Measurements from ENCODE around the gene DLG1. TPM values are rescaled to one million over a fixed set of nuclear protein-coding genes. Genes with fewer than 3 reads are reported as not detected.
A peak's percentile ranks its signal among the peaks of the same experiment; 100 is the strongest.

The DLG1 gene
- total and polyA plus RNA-seq, 2 of the 4 experiments (the other 2 are of a cell fraction), result 21.2 to 57.7 TPM

DNA sequence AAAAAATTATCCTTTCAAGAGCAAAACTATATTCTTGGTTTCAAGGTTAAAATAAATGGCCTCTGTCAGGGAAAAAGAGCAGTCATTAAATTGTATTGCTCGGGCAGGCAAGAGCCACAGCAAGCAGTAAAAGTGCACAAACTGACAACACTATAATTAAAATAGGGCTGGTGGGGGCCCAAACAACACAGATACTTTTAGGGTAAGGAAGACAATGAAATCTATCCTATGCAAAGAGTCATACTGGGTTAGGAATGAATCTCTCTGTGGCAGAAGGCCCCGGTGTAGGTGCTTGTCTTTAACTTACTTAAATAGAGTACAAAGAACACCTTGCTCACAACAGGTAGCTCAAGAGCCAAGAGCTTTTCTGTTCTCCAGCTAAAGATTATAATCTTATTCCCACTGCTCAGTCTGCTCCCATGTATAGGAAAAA is 94.7 kb downstream of the DLG1 start:
- no TSS peak for BruUV-seq (replicated peaks)
- Histone ChIP-seq H4K20me1 (ENCODE audit: insufficient read depth, low read length) (peaks cover 46% of the 10 kb centered on the region), H2AFZ (replicated peaks; ENCODE audit: low read length, poor library complexity) (no peak overlapping the region), H3K23ac (ENCODE audit: low read depth, low read length) (no peak overlapping the region), H3K27ac (ENCODE audit: insufficient read depth, low read length) (no peak overlapping the region), H3K4me2 (ENCODE audit: low read depth, low read length) (no peak overlapping the region), H4K8ac (ENCODE audit: low read depth in 2 of 2, low read length in 2 of 2) (no peak overlapping the region), H3K4ac (ENCODE audit: low read depth, low read length) (no peak overlapping the region), H3K4me1 (ENCODE audit: control insufficient read depth, insufficient read depth, low read length) (no peaks in the 10 kb centered on the region), H3K18ac (ENCODE audit: low read depth, low read length) (no peak overlapping the region), H3K36me3 (ENCODE audit: control insufficient read depth, insufficient read depth, low read length) (no peaks in the 10 kb centered on the region), H2AK5ac (ENCODE audit: low read depth, low read length) (no peak overlapping the region), H2BK15ac (ENCODE audit: low read depth, low read length) (no peak overlapping the region), H2BK5ac (ENCODE audit: low read depth, low read length, poor library complexity, severe bottlenecking) (no peak overlapping the region), H3K9me3 (ENCODE audit: control insufficient read depth, insufficient read depth, low read length) (no peaks in the 10 kb centered on the region), H2AK9ac (replicated peaks; ENCODE audit: low read depth, low read length, poor library complexity) (no peak overlapping the region), H3K14ac (replicated peaks; ENCODE audit: low read depth, low read length) (no peak overlapping the region), H4K5ac (ENCODE audit: low read depth, low read length) (no peak overlapping the region), H4K91ac (ENCODE audit: insufficient read depth, low read depth, low read length) (no peak overlapping the region), H3K9me1 (ENCODE audit: insufficient read depth, low read length) (no peaks in the 10 kb centered on the region; the same call in 1 of the 2 replicates), H2BK20ac (ENCODE audit: low read depth, low read length) (no peak overlapping the region), H3K79me1 (ENCODE audit: low read depth in 1 of 2, low read length in 2 of 2) (peaks cover 31 to 54% of the 10 kb centered on the region in 2 experiments), H3K27me3 (ENCODE audit: control insufficient read depth, insufficient read depth, low read length) (no peaks in the 10 kb centered on the region), H3K4me3 (ENCODE audit: insufficient read depth, low read depth, low read length) (no peak overlapping the region), H3K56ac (ENCODE audit: extremely low read depth, insufficient read depth, low read length) (no peak overlapping the region), H2BK120ac (ENCODE audit: low read depth, low read length) (no peak overlapping the region), H3K9ac (ENCODE audit: low read depth, low read length) (no peak overlapping the region)
- 0 out of 2 replicates have a peak, but pooled peaks have one; percentile 14 for ATAC-seq (ENCODE audit: low read depth)
- ChIA-PET POLR2A (ENCODE audit: unreplicated experiment) (no interaction called here), CTCF (interaction anchor here (1.0 kb wide), 1 partner anchor 18 kb away, joined by 3 read pairs; no protein-coding TSS in a partner anchor)
- TF ChIP-seq POLR2A (IDR thresholded peaks at IDR 0.05; ENCODE audit: low read depth, low read length) (no peak), NFE2L2 (IDR thresholded peaks at IDR 0.05; ENCODE audit: low read depth, low read length) (no peak), CEBPB (IDR thresholded peaks at IDR 0.05; ENCODE audit: low read depth, low read length) (no peak), MAZ (IDR thresholded peaks at IDR 0.05; ENCODE audit: borderline replicate concordance, low read depth, low read length) (no peak), SMC3 (IDR thresholded peaks at IDR 0.05; ENCODE audit: low read depth, low read length) (no peak), RFX5 (IDR thresholded peaks at IDR 0.05; ENCODE audit: low read depth, low read length) (no peak), RCOR1 (IDR thresholded peaks at IDR 0.05; ENCODE audit: insufficient replicate concordance, low read length) (no peak), MXI1 (IDR thresholded peaks at IDR 0.05; ENCODE audit: borderline replicate concordance, low read depth, low read length) (no peak), CHD1 (IDR thresholded peaks at IDR 0.05; ENCODE audit: low read depth, low read length) (no peak), RAD21 (IDR thresholded peaks at IDR 0.05; ENCODE audit: low read length) (no peak)
- WGBS, 2 experiments (ENCODE audit: extremely low coverage in 2 of 2, insufficient read length in 1 of 2), result no CpG with 5 or more reads among the region's 2 CpGs
- in situ Hi-C loops (cut with MboI; ENCODE audit: low sequenced_read_pairs) (no loop called here), intact Hi-C loops (cut with micrococcal nuclease) (no loop called here), dilution Hi-C loops (cut with HindIII; ENCODE audit: low sequenced_read_pairs, unreplicated experiment) (no loop called here)
- DNase-seq, result no peak

Measured in IMR-90 (cell line).